Heart left ventricle (tissue), 13 donors: ENCODE data around the gene KLHDC7B.

Experiments
- CTCF ChIP-seq, 12 donors: fragments of 200-600 bp; sonication (generic) in 4 of 12; IDR thresholded peaks; one replicate each; pipeline versions ENCODE4 v1.5.0 to v1.8.0; 2018 to 2022; ENCODE audit warnings: antibody characterized with exemption in 12 of 12, mild to moderate bottlenecking in 5 of 12
- POLR2A ChIP-seq, 2 donors: fragments of 450-650 bp; IDR thresholded peaks; one replicate each; pipeline ENCODE4 v1.6.1; 2017; ENCODE audit warnings: antibody characterized with exemption in 2 of 2, mild to moderate bottlenecking in 2 of 2, moderate library complexity in 2 of 2
- donor health status: ischemic (EF 13 %, LVEDD 7.1; RV severe dilation, severe dysfunction).
- donor health status: DM: no; HTN: yes; CAD: no.
- donor health status: DM: no; HTN: no; CAD: no.
- donor health status: ischemic (EF 25% LVEDD 6.9; RV normal size, moderate dysfunction).
- donor health status: ischemic (EF 25% LVEDD 5.7; RV mildly dilated, moderate dysfunction).
- donor health status: ischemic (EF 35%, LVEDD 5.7; RV mildly dilated, moderate dysfunction).
- donor health status: nonischemic (EF 11% LVEDD 7.7; RV severe dilation, severe dysfunction).
- donor health status: DM: yes; HTN: yes; CAD: no.
- donor health status: PGD.
- donor health status: ischemic (EF 29% LVEDD 5.4; RV normal size, mild dysfunction).
- donor health status: nonischemic (EF 23%, LVEDD 6.1; RV moderate dilation, normal function).

GRCh38 chr22:50507991-50508884 lies 37.5 kb upstream of the KLHDC7B start, which contains the start of gene NCAPH2:
- peak in 1 of 12 donors; percentile 23 for TF ChIP-seq CTCF (IDR thresholded peaks at IDR 0.05)
- TF ChIP-seq POLR2A (IDR thresholded peaks at IDR 0.05): peak in 1 of 2 donors; percentile 71
